HG03039 (cell line): ENCODE data around the gene ZMYND8.

Source experiments
- ATAC-seq: cut with Tn5 transposase; IDR thresholded peaks from one replicate; pipeline ENCODE4 v1.9.1; 2021; ENCODE audit warnings: mild to moderate bottlenecking, moderate library complexity; ENCODE audit not compliant: unreplicated experiment

ZMYND8 gene

GRCh38 chr20:47233333-47234188 is 122.9 kb downstream of the ZMYND8 start:
- no peak for ATAC-seq

DNA sequence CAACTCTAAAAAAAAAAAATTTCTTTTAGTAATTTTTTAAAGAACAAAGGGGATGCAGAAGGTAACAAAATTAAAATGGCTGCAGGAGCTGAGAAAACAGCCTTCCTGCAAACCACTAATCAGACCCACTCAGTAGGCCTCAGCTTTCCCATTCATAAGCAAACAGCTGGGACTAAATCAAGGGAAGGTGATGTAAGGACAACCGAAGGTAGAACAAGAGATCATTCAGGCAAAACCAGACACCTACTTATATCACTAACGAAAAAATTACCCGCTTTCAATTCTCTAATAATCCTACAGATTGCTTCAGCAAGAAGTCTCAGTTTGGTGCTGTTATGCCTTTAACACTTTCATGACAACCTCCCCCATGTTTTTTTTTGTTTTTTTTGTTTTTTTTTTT is 124.0 kb downstream of the ZMYND8 start:
- no peak for ATAC-seq

DNA sequence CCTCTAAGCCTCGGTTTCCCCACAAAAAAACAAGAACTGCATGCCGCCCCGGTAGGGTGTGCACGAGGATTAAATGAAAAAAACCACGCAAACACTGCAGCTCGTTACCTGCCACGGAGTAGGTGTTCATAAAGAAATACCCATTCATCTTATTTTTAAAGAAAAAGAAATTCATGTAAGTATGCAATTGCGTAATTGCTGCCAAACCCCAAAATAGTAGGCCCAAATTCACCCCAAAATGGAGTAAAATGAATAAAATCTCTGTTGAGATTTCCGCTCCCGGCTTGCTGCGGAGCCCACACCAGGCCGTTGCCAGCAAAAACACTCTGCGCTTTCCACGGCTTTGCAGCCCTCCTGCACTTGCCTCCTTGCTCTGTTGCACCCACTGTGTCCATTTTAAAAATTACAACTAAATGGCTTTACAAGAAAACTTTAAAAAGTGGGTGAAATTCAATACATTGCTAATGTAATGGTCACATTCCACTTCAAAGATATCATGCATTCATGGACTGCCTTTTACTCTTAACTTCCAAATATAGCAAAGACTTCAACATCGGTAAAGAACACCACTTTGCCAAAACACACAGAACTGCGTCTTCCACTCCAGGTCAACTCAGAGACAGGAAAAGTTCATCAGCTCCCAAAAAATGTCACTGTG is 125.0 kb downstream of the ZMYND8 start:
- ATAC-seq, result no peak

GRCh38 chr20:47230811-47231256 is 125.7 kb downstream of the ZMYND8 start:
- ATAC-seq, result no peak

- no peak for ATAC-seq
These were observed 127.8 kb downstream of the ZMYND8 start for GRCh38 chr20:47228654-47229053.

DNA sequence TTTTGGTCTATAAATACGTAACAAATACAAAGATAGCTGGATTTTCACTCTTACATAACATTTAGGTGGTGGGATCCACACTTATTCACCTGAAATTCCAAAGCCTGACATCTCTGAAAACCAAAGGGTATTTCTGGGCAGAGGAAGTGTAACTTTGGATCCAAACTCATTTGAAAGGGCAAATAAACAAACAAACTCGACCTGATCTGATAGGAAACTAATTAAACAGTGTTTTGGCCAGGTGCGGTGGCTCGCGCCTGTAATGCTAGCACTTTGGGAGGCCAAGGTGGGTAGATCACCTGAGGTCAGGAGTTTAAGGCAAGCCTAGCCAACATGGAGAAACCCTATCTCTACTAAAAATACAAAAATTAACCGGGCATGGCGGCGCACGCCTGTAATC is 128.9 kb downstream of the ZMYND8 start:
- ATAC-seq, result no peak

- no peak for ATAC-seq
These were observed 129.4 kb downstream of the ZMYND8 start for GRCh38 chr20:47227119-47227518.

DNA sequence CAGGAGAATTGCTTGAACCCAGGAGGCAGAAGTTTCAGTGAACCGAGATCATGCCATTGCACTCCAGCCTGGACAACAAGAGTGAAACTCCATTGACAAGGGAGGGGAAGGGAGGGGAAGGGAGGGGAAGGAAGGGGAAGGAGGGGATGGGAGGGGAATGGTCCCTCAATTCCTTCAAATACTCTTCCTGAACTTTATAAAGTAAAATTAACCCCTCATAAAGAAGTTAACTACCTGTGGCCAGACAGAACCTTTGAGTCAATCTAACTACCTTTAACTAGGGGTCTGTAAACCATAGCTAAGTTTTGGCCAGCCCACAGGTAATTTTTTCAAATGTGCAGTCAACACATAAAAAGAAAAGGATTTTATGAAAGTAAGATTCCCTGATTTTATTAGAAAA is 131.0 kb downstream of the ZMYND8 start:
- no peak for ATAC-seq

DNA sequence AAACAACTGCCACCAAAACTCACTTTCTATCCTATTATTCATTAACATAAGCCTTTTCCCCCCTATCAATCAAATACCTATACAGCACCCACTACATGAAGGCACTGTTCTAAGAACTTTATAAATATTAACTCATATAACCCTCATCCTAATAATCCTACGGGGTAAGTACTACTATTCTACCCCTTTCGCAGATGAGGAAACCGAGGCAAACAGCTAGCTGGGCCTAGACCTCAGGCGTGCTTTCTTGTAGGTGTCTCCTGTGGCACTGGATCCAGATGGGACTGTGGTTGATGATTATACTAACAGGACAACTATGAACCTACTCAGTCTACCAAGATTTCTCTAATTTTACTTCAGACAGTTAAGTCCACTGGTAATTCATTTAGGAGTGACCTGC is 131.6 kb downstream of the ZMYND8 start:
- ATAC-seq, result no peak

- no peak for ATAC-seq
These were observed 132.2 kb downstream of the ZMYND8 start for GRCh38 chr20:47224300-47224791.

GRCh38 chr20:47223896-47224295 is 132.6 kb downstream of the ZMYND8 start:
- no peak for ATAC-seq

GRCh38 chr20:47222468-47223119 is 133.9 kb downstream of the ZMYND8 start:
- ATAC-seq, result no peak

DNA sequence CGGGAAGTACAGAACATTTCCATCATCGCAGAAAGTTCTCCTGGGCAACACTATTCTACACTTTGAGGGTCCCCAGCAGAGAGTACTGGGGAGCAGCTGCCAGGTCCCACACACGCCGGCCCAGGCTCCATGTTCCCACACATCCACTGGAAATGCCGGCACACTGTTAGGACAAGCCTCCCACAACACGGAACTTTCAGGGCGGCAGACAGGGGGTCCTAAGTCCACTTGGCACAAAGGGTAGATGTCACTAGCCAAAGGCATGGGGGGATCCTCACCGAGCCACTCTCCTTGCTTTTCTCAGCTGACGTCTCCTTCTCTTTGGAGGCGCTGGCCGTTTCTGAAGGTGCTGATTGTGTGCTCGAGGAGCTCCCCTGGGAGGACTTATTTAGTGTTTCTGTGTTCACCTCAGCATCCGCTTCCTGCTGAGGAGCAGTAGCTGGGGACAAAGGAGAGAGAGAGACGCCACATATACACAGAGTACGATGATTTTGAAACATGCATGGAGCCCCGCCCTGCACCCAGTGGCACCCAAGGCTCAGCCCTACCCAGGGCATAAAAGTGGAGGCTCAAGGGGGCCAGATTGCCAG is 135.4 kb downstream of the ZMYND8 start:
- no peak for ATAC-seq

DNA sequence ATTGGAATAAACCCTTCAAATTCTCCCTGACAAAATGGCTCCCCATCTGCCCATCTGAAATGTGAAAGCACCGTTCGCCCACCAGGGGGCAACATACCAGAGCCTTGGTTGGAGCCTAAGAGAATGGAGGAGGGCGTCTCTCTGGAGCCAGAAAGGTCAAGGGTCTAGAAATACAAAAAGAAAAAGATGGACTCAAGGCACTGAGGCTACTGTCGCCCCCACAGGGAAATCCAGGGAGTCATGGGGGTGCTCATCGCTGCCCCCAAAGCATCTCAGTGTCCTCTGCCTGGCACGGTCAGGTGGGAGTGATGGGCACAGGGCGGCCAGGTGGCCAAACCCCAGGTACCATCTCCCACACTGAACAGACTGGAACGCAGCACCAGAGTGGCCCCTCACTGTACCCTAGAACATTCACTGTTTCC is 136.3 kb downstream of the ZMYND8 start:
- ATAC-seq, result no peak

- ATAC-seq, result no peak
These were observed 138.7 kb downstream of the ZMYND8 start for GRCh38 chr20:47217482-47218446.

GRCh38 chr20:47216819-47217410 is 139.6 kb downstream of the ZMYND8 start:
- no peak for ATAC-seq

GRCh38 chr20:47215653-47216397 is 140.7 kb downstream of the ZMYND8 start:
- ATAC-seq, result no peak

GRCh38 chr20:47213966-47214365 is 142.5 kb downstream of the ZMYND8 start:
- no peak for ATAC-seq

- ATAC-seq, result no peak
These were observed 143.8 kb downstream of the ZMYND8 start for GRCh38 chr20:47212606-47213207.
